Epithelial cell of proximal tubule (primary cell): Measurements from ENCODE around the gene OFD1. TPM values are rescaled to one million over a fixed set of nuclear protein-coding genes. Genes with fewer than 3 reads are reported as not detected.

Experiments
- DNase-seq: peaks from one replicate; pipeline ENCODE4 v3.0.0-alpha.2; 2011; ENCODE audit warnings: low read depth
- H3K4me3 ChIP-seq: 2 replicates; pipeline ENCODE4 v1.5.1; 2011; ENCODE audit warnings: low read depth, mild to moderate bottlenecking, low read length
- total RNA-seq: library from RNA; depleted of rRNA; stranded (reverse); fragments of >200 nt; gene quantifications from 2 replicates; pipeline ENCODE4 v1.2.3, GENCODE V29; 2015
- TF ChIP-seq, protein P1 (sequence below): conservative IDR thresholded peaks from 2 replicates; pipeline ENCODE4 v1.5.1; 2012; ENCODE audit warnings: low read depth, mild to moderate bottlenecking, low read length

Gene OFD1
- total RNA-seq, 1 donor from 2014 or later: 10.8 TPM

DNA sequence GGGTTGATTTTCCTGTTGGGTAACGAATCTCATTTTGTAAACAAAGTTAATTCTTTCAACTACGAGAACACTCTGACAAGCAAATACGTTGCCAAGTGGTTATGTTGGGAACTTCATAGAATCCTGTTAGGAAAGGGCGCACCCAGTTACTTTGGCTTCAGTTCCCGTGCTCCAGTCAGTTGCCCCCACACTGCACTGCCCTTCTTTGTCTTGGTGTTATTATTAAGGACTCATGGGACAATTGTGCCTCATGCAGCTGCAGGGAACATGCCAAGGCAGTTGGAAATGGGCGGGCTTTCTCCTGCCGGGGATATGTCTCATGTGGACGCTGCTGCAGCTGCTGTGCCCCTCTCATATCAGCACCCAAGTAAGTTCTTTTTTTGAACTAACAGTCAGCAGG lies 28.9 kb downstream of the OFD1 start:
- DNase-seq: no peak
- TF ChIP-seq, protein P1, sequence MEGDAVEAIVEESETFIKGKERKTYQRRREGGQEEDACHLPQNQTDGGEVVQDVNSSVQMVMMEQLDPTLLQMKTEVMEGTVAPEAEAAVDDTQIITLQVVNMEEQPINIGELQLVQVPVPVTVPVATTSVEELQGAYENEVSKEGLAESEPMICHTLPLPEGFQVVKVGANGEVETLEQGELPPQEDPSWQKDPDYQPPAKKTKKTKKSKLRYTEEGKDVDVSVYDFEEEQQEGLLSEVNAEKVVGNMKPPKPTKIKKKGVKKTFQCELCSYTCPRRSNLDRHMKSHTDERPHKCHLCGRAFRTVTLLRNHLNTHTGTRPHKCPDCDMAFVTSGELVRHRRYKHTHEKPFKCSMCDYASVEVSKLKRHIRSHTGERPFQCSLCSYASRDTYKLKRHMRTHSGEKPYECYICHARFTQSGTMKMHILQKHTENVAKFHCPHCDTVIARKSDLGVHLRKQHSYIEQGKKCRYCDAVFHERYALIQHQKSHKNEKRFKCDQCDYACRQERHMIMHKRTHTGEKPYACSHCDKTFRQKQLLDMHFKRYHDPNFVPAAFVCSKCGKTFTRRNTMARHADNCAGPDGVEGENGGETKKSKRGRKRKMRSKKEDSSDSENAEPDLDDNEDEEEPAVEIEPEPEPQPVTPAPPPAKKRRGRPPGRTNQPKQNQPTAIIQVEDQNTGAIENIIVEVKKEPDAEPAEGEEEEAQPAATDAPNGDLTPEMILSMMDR: no peak
- no peak overlapping the region for H3K4me3 ChIP-seq

DNA sequence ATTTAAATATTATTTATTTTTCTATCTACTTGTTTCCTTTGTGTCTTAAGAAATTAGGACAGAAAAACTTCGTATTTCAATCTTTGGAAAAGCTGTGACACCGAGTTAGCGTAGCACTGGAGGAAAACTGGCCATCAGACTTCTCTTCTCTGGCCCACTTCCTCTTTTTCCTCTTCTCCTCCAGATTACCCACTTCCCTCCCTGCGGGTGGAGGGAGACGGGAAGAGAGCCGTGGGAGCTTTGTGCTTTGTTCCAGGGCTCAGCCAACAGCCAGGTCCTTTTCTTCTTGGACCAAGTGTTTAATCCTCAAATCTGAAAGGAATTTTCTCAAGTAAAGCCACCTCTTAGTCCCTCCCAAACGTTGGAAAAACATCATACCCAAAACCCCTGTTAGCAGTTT lies 29.7 kb downstream of the OFD1 start:
- no peak overlapping the region for H3K4me3 ChIP-seq
- DNase-seq: no peak
- TF ChIP-seq, protein P1: no peak

DNA sequence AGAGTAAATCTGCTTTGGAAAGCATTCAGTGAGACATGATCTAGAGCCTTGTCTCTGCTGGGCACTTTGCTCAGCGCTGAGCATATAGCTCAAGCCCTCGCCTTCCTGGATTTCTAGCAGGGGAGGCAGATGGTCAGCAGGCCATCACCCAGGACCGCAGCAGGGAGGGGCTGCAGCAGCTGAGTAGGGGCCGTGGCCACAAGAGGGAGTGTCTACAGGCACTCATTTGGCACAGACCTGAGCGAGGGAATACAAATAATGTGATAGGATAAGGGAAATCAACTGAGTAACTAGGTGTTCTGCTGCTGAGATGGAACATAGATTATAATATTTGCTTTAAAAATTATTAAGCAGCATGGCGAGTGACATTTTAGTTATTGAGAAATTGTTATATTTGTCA lies 30.2 kb downstream of the OFD1 start:
- no peak overlapping the region for H3K4me3 ChIP-seq
- no peak for DNase-seq
- TF ChIP-seq, protein P1: peak; percentile 25

DNA sequence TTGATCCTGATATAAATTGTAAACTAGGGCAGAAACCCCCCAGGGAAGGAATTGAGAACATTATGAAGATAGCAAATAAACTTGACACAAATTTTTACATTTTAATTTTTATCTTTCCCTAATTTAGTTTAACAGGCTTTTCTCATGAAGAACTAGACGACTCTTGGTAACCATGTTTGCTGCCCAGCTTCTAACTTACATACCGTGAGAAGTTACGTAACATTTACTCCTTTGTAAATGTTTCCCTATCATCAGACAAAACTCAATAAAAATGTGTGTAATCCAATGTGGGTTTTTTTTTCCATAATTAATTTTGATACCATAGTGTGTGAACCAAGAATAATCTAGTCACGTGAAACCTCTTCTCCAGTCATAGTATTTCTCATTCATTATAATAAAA lies 34.4 kb downstream of the OFD1 start:
- no peak overlapping the region for H3K4me3 ChIP-seq
- DNase-seq: no peak
- TF ChIP-seq, protein P1: no peak

DNA sequence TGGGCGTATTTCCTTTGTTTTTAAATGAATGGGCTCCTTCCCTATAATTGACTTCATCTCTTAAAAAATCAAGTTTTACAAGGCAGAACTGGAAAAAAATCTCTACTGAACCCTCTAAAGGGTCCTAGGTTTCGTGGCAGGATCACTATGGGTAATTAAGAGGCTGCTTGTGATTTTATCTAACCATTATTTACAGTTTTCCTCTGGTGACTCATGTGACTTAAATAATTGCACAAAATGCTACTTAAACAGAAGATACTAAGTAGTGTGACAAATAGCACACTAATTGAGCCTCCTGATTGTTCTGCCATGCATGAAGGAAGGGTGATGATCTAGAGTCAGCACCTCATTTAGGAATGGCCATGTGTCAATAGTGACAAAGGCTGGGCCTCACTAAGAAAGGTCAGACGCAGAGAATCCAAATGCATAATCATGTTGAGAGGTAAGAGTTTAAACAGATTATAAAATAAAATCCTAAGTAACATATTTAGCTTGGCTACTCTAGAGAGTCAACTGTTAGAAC lies 35.5 kb downstream of the OFD1 start:
- H3K4me3 ChIP-seq: no peak overlapping the region
- DNase-seq: no peak
- TF ChIP-seq, protein P1: no peak

DNA sequence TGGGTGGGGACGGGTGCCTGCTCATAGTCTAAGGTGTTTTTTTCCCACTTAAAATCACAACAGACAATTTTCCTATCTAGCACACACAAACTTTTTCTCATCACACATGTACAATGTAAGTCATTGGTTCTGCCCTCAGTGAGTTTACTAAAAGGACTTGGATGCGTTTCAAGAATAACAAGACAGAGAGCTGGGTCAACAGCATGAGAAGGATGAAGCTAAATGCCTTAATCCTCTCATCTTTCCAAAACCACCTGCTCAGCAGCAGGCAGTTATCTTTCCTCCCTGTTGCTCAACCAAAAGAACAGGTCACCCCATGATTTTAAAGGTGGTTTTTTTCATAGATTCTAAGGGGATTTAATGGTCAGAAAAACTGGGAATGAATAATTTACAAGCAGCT lies 40.1 kb downstream of the OFD1 start:
- TF ChIP-seq, protein P1: no peak
- no peak for DNase-seq
- H3K4me3 ChIP-seq: no peak overlapping the region

DNA sequence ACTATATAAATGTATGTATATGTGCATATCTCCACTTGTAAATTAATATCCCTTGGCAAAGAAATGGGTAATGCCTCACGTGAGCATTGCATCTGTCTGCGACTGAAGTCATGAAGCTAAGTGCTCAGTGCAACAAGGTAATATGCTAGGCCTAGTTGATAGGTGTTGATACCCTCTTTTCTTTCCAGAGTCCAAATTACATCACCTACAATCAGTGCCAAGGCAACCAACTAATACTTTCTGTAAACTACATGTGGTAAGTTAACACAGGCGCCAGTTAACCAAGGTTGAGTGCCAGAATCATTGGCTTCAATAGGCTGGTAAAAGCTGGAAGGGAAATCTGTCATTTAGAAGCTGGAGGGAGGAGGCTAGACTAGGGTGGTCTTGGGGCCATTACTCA lies 41.3 kb downstream of the OFD1 start:
- H3K4me3 ChIP-seq: no peak overlapping the region
- DNase-seq: no peak
- TF ChIP-seq, protein P1: no peak
